ENCODE data around the gene AQP12B. TPM values are rescaled to one million over a fixed set of nuclear protein-coding genes. Genes with fewer than 3 reads are reported as not detected.

The AQP12B gene
- total RNA-seq, 2 donors from 2014 or later = 7.9 to 9.6 TPM

GRCh38 chr2:240713071-240713927 lies 30.6 kb upstream of the AQP12B start:
- H3K4me3 ChIP-seq = no peak overlapping the region
- H3K27me3 ChIP-seq = no peaks in the 10 kb centered on the region
- TF ChIP-seq CTCF (IDR thresholded peaks at IDR 0.05) = no peak
- H3K4me1 ChIP-seq = no peaks in the 10 kb centered on the region
- H3K9ac ChIP-seq (ENCODE audit: low read depth in 2 of 2, low read length in 2 of 2) = no peak overlapping the region
- no peak overlapping the region for H3K27ac ChIP-seq
- H3K9me3 ChIP-seq = no peaks in the 10 kb centered on the region
- DNase-seq = no peak
- intact Hi-C loops (cut with DNase I) = no loop called here
- no peaks in the 10 kb centered on the region for H3K36me3 ChIP-seq

GRCh38 chr2:240712121-240712520 lies 29.4 kb upstream of the AQP12B start:
- intact Hi-C loops (cut with DNase I) = no loop called here
- no peak for TF ChIP-seq CTCF (IDR thresholded peaks at IDR 0.05)

GRCh38 chr2:240711701-240712100 lies 29.0 kb upstream of the AQP12B start:
- no peak for TF ChIP-seq CTCF (IDR thresholded peaks at IDR 0.05)
- DNase-seq = no peak
- no peaks in the 10 kb centered on the region for H3K27me3 ChIP-seq
- H3K9me3 ChIP-seq = no peaks in the 10 kb centered on the region
- H3K36me3 ChIP-seq = no peaks in the 10 kb centered on the region
- H3K4me1 ChIP-seq = no peaks in the 10 kb centered on the region
- H3K9ac ChIP-seq (ENCODE audit: low read depth in 2 of 2, low read length in 2 of 2) = no peak overlapping the region
- H3K27ac ChIP-seq = no peak overlapping the region
- no peak overlapping the region for H3K4me3 ChIP-seq
- intact Hi-C loops (cut with DNase I) = no loop called here

More at GRCh38 chr2:240712121-240712520, 29.4 kb upstream of the AQP12B start:
- Histone ChIP-seq H3K4me3 (no peak overlapping the region), H3K4me1 (no peaks in the 10 kb centered on the region), H3K9me3 (no peaks in the 10 kb centered on the region), H3K27me3 (no peaks in the 10 kb centered on the region), H3K36me3 (no peaks in the 10 kb centered on the region), H3K27ac (no peak overlapping the region), H3K9ac (ENCODE audit: low read depth in 2 of 2, low read length in 2 of 2) (no peak overlapping the region)
- DNase-seq = no peak

GRCh38 chr2:240711296-240711695 lies 28.6 kb upstream of the AQP12B start:
- intact Hi-C loops (cut with DNase I) = no loop called here
- Histone ChIP-seq H3K27ac (no peak overlapping the region), H3K4me1 (no peaks in the 10 kb centered on the region), H3K9ac (ENCODE audit: low read depth in 2 of 2, low read length in 2 of 2) (no peak overlapping the region), H3K9me3 (no peaks in the 10 kb centered on the region), H3K36me3 (no peaks in the 10 kb centered on the region), H3K4me3 (no peak overlapping the region), H3K27me3 (no peaks in the 10 kb centered on the region)
- no peak for TF ChIP-seq CTCF (IDR thresholded peaks at IDR 0.05)
- DNase-seq = no peak

- intact Hi-C loops (cut with DNase I) = no loop called here
- DNase-seq = no peak
- Histone ChIP-seq H3K9ac (ENCODE audit: low read depth in 2 of 2, low read length in 2 of 2) (no peak overlapping the region), H3K27me3 (no peaks in the 10 kb centered on the region), H3K9me3 (no peaks in the 10 kb centered on the region), H3K36me3 (no peaks in the 10 kb centered on the region), H3K4me1 (no peaks in the 10 kb centered on the region), H3K4me3 (no peak overlapping the region), H3K27ac (no peak overlapping the region)
- TF ChIP-seq CTCF (IDR thresholded peaks at IDR 0.05) = no peak
These were observed 25.8 kb upstream of the AQP12B start for GRCh38 chr2:240708457-240708856.
